Trophoblast cell (in vitro differentiated cells and primary cell): ENCODE results near the gene EPHB1.

Experiments
- DNase-seq, 2 donors: peaks; one replicate each; pipeline ENCODE4 v3.0.0-alpha.2; 2016
- H2AFZ ChIP-seq: 2 replicates; pipeline ENCODE4 v1.6.1; 2013; ENCODE audit warnings: low read length, moderate library complexity, mild to moderate bottlenecking; ENCODE audit not compliant: insufficient read depth, poor library complexity
- H2AK5ac ChIP-seq: 2 replicates; pipeline ENCODE4 v1.6.1; 2013; ENCODE audit warnings: mild to moderate bottlenecking, low read length
- H2BK120ac ChIP-seq: 2 replicates; pipeline ENCODE4 v1.6.1; 2013; ENCODE audit warnings: low read length, mild to moderate bottlenecking, moderate library complexity; ENCODE audit not compliant: insufficient read depth, poor library complexity
- H2BK12ac ChIP-seq: 2 replicates; pipeline ENCODE4 v1.6.1; 2013; ENCODE audit warnings: mild to moderate bottlenecking, low read length, moderate library complexity
- H2BK5ac ChIP-seq: 2 replicates; pipeline ENCODE4 v1.6.1; 2013; ENCODE audit warnings: low read length, low read depth, moderate library complexity, mild to moderate bottlenecking; ENCODE audit not compliant: poor library complexity
- H3K14ac ChIP-seq: 2 replicates; pipeline ENCODE4 v1.6.1; 2013; ENCODE audit warnings: mild to moderate bottlenecking, low read length
- H3K18ac ChIP-seq: 2 replicates; pipeline ENCODE4 v1.6.1; 2013; ENCODE audit warnings: mild to moderate bottlenecking, low read length
- H3K23ac ChIP-seq: 2 replicates; pipeline ENCODE4 v1.6.1; 2013; ENCODE audit warnings: low read length
- H3K27ac ChIP-seq: 2 replicates; pipeline ENCODE4 v1.5.1; 2013; ENCODE audit warnings: low read depth, mild to moderate bottlenecking, inconsistent platforms, low read length, moderate library complexity
- H3K27me3 ChIP-seq: 2 replicates; pipeline ENCODE4 v1.6.1; 2013; ENCODE audit warnings: inconsistent platforms, mild to moderate bottlenecking, low read length, moderate library complexity; ENCODE audit not compliant: insufficient read depth
- H3K36me3 ChIP-seq, 2 experiments: 1 replicate in 1 of 2; 2 replicates in 1 of 2; pipeline ENCODE4 v1.6.1; 2013; ENCODE audit warnings: low read length in 2 of 2, mild to moderate bottlenecking in 2 of 2, moderate library complexity in 1 of 2; ENCODE audit not compliant: insufficient read depth in 2 of 2, control insufficient read depth in 1 of 2
- H3K4ac ChIP-seq: 2 replicates; pipeline ENCODE4 v1.6.1; 2013; ENCODE audit warnings: low read depth, mild to moderate bottlenecking, low read length, moderate library complexity
- H3K4me1 ChIP-seq, 2 experiments: 1 replicate in 1 of 2; 2 replicates in 1 of 2; pipeline ENCODE4 v1.6.1; 2013; ENCODE audit warnings: low read length in 2 of 2, mild to moderate bottlenecking in 2 of 2, moderate library complexity in 1 of 2; ENCODE audit not compliant: insufficient read depth in 2 of 2, control insufficient read depth in 1 of 2
- H3K4me2 ChIP-seq: 2 replicates; pipeline ENCODE4 v1.6.1; 2013; ENCODE audit warnings: inconsistent platforms, mild to moderate bottlenecking, low read length, moderate library complexity
- H3K4me3 ChIP-seq: 2 replicates; pipeline ENCODE4 v1.5.1; 2013; ENCODE audit warnings: mild to moderate bottlenecking, low read depth, low read length, inconsistent platforms
- H3K79me1 ChIP-seq: one replicate; pipeline ENCODE4 v1.6.1; 2013; ENCODE audit warnings: low read length
- H3K79me2 ChIP-seq: 2 replicates; pipeline ENCODE4 v1.6.1; 2013; ENCODE audit warnings: low read length, mild to moderate bottlenecking; ENCODE audit not compliant: control insufficient read depth, insufficient read depth, poor library complexity
- H3K9ac ChIP-seq: 2 replicates; pipeline ENCODE4 v1.6.1; 2013; ENCODE audit warnings: mild to moderate bottlenecking, low read length
- H3K9me3 ChIP-seq: 2 replicates; pipeline ENCODE4 v1.6.1; 2013; ENCODE audit warnings: low read depth, mild to moderate bottlenecking, control low read depth, inconsistent platforms, low read length; ENCODE audit not compliant: insufficient read depth
- H4K12ac ChIP-seq: 2 replicates; pipeline ENCODE4 v1.6.1; 2013; ENCODE audit warnings: low read depth, mild to moderate bottlenecking, low read length, moderate library complexity
- H4K8ac ChIP-seq: 2 replicates; pipeline ENCODE4 v1.6.1; 2013; ENCODE audit warnings: low read depth, mild to moderate bottlenecking, low read length, moderate library complexity
- H4K91ac ChIP-seq: one replicate; pipeline ENCODE4 v1.6.1; 2013; ENCODE audit warnings: low read depth, mild to moderate bottlenecking, low read length, moderate library complexity
- WGBS: extraction: QIAGEN DNeasy Blood & Tissue Kit; methylation state at CpG from one replicate; pipeline ENCODE4 v1.1.7; 2013; ENCODE audit warnings: missing lambda C conversion rate; ENCODE audit not compliant: insufficient read length, insufficient coverage; ENCODE audit errors: extremely low coverage; 5-methylcytosine and 5-hydroxymethylcytosine counted together

Gene EPHB1

GRCh38 chr3:135166266-135166825, 371.3 kb downstream of the EPHB1 start:
- Histone ChIP-seq H3K9me3 (no peaks in the 10 kb centered on the region), H3K79me1 (no peaks in the 10 kb centered on the region), H2BK5ac (no peak overlapping the region), H3K36me3 (no peaks in the 10 kb centered on the region), H3K27ac (no peak overlapping the region), H3K18ac (no peak overlapping the region), H2AFZ (no peak overlapping the region), H4K12ac (no peak overlapping the region), H3K4me1 (no peaks in the 10 kb centered on the region), H3K14ac (no peak overlapping the region), H3K4ac (no peak overlapping the region), H3K27me3 (no peaks in the 10 kb centered on the region), H3K79me2 (no peaks in the 10 kb centered on the region), H2BK12ac (no peak overlapping the region), H3K4me3 (no peak overlapping the region), H2AK5ac (no peak overlapping the region), H2BK120ac (no peak overlapping the region), H3K4me2 (no peak overlapping the region), H4K8ac (no peak overlapping the region), H4K91ac (no peak overlapping the region), H3K23ac (no peak overlapping the region), H3K9ac (no peak overlapping the region)
- no peak for DNase-seq
- WGBS: no CpG with 5 or more reads among the region's 4 CpGs

- Histone ChIP-seq H2AK5ac (no peak overlapping the region), H3K4me1 (no peaks in the 10 kb centered on the region), H3K36me3 (no peaks in the 10 kb centered on the region), H4K91ac (no peak overlapping the region), H3K4me2 (no peak overlapping the region), H3K23ac (no peak overlapping the region), H3K9ac (no peak overlapping the region), H4K8ac (no peak overlapping the region), H3K4ac (no peak overlapping the region), H3K27ac (no peak overlapping the region), H2AFZ (no peak overlapping the region), H3K18ac (no peak overlapping the region), H3K9me3 (no peaks in the 10 kb centered on the region), H3K79me2 (no peaks in the 10 kb centered on the region), H3K27me3 (no peaks in the 10 kb centered on the region), H2BK120ac (no peak overlapping the region), H3K79me1 (no peaks in the 10 kb centered on the region), H4K12ac (no peak overlapping the region), H3K4me3 (no peak overlapping the region), H3K14ac (no peak overlapping the region), H2BK12ac (no peak overlapping the region), H2BK5ac (no peak overlapping the region)
- no CpG with 5 or more reads among the region's 4 CpGs for WGBS
- no peak for DNase-seq
These were observed 373.8 kb downstream of the EPHB1 start for GRCh38 chr3:135168822-135169221.

DNA sequence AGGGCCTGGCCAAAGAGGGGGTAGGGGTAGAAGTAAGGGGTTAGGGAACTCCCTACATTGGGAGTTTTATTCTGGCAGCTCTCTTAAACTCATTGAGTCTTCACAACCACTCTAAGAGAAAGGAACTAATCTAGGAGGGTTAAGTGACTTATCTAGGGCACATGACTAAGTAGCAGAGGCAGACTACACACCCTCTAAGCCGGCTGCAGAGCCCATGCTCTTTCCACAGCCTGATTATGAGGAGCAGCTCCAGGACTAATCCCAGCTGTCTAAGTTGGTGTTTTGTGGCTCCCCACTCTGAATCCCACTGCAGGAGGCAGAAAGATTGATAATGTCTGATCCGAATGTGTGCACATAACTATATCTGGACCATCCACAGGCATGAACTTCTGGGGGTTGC, 374.6 kb downstream of the EPHB1 start:
- Histone ChIP-seq H3K9ac (no peak overlapping the region), H2AFZ (no peak overlapping the region), H3K18ac (no peak overlapping the region), H4K91ac (no peak overlapping the region), H3K4ac (no peak overlapping the region), H2BK12ac (no peak overlapping the region), H3K23ac (no peak overlapping the region), H2AK5ac (no peak overlapping the region), H2BK5ac (no peak overlapping the region), H3K27ac (no peak overlapping the region), H3K4me3 (no peak overlapping the region), H3K9me3 (no peaks in the 10 kb centered on the region), H2BK120ac (no peak overlapping the region), H3K79me2 (no peaks in the 10 kb centered on the region), H3K14ac (no peak overlapping the region), H3K79me1 (no peaks in the 10 kb centered on the region), H3K36me3 (no peaks in the 10 kb centered on the region), H3K4me1 (no peaks in the 10 kb centered on the region), H4K12ac (no peak overlapping the region), H4K8ac (no peak overlapping the region), H3K4me2 (no peak overlapping the region), H3K27me3 (no peaks in the 10 kb centered on the region)
- DNase-seq: no peak
- WGBS: no CpG with 5 or more reads among the region's 2 CpGs

DNA sequence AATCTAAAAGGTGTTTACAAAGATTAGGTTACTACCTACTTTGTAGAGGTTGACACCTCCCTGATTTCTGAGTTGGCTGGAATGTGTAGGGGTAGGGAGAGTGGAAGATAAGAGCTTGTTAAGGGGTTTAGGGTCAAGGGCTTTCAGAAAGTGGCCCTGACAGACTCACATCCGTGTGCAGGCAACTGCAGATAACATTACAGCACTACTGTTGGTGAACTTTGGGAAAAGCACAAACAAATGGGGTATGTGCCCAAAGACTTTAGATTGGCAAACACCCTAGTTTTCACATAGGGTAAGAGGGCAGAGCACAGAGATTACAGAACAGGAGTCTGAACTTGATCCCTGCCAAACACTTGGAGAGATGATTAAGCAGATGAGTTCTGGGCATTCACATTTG, 375.7 kb downstream of the EPHB1 start:
- Histone ChIP-seq H3K4me1 (no peaks in the 10 kb centered on the region), H3K27ac (no peak overlapping the region), H3K23ac (no peak overlapping the region), H4K12ac (no peak overlapping the region), H2AFZ (no peak overlapping the region), H3K4me2 (no peak overlapping the region), H3K79me2 (no peaks in the 10 kb centered on the region), H3K4ac (no peak overlapping the region), H2BK5ac (no peak overlapping the region), H2AK5ac (no peak overlapping the region), H2BK120ac (no peak overlapping the region), H3K27me3 (no peaks in the 10 kb centered on the region), H3K9me3 (no peaks in the 10 kb centered on the region), H4K8ac (no peak overlapping the region), H3K14ac (no peak overlapping the region), H3K18ac (no peak overlapping the region), H3K79me1 (no peaks in the 10 kb centered on the region), H4K91ac (no peak overlapping the region), H3K4me3 (no peak overlapping the region), H3K9ac (no peak overlapping the region), H3K36me3 (no peaks in the 10 kb centered on the region), H2BK12ac (no peak overlapping the region)
- no CpG with 5 or more reads among the region's 1 CpG for WGBS
- DNase-seq: no peak
